Vagina (tissue), 2 donors: ENCODE results near the gene PRR5L. TPM values are rescaled to one million over a fixed set of nuclear protein-coding genes. Genes with fewer than 3 reads are reported as not detected.

Experiments used
- DNase-seq, 2 donors: peaks; one replicate each; pipeline ENCODE4 v3.0.0-alpha.2; 2017; ENCODE audit errors: extremely low spot score in 2 of 2
- H3K27ac ChIP-seq: fragments of 200-600 bp; sonication (generic); one replicate; pipeline ENCODE4 v1.5.1; 2019
- H3K27me3 ChIP-seq: fragments of 200-600 bp; sonication (generic); one replicate; pipeline ENCODE4 v1.5.1; 2019
- H3K36me3 ChIP-seq, 2 donors: fragments of 200-600 bp; sonication (generic); one replicate each; pipeline ENCODE4 v1.5.1; 2017 to 2019
- H3K4me1 ChIP-seq: fragments of 200-600 bp; sonication (generic); one replicate; pipeline ENCODE4 v1.5.1; 2019
- H3K4me3 ChIP-seq, 2 donors: fragments of 200-600 bp; sonication (generic); 1 replicate in 1 of 2; 2 replicates in 1 of 2; pipeline ENCODE4 v1.5.1; 2016 to 2019
- H3K9me3 ChIP-seq: fragments of 200-600 bp; sonication (generic); one replicate; pipeline ENCODE4 v1.5.1; 2019
- CTCF ChIP-seq, 3 experiments: fragments of 450-650 bp in 2 of 3; fragments of 200-600 bp in 1 of 3; sonication (generic) in 1 of 3; IDR thresholded peaks; one replicate each; pipeline ENCODE4 v1.5.1; 2017 to 2019; ENCODE audit warnings: antibody characterized with exemption in 3 of 3, mild to moderate bottlenecking in 2 of 3, moderate library complexity in 2 of 3
- POLR2A ChIP-seq, 2 donors: fragments of 450-650 bp; IDR thresholded peaks; one replicate each; pipeline ENCODE4 v1.6.1; 2017; ENCODE audit warnings: antibody characterized with exemption in 2 of 2, mild to moderate bottlenecking in 2 of 2, moderate library complexity in 2 of 2
- POLR2AphosphoS5 ChIP-seq, 2 donors: sonication (generic); formaldehyde crosslinking; IDR thresholded peaks; one replicate each; pipeline ENCODE4 v1.9.0; 2017; ENCODE audit warnings: antibody characterized with exemption in 2 of 2, mild to moderate bottlenecking in 2 of 2, low read depth in 1 of 2; ENCODE audit not compliant: insufficient read depth in 1 of 2
- intact Hi-C: fragments of 100-400 bp; cut with DNase I; formaldehyde crosslinking; loops from one replicate; pipeline ENCODE4 v1.15.1; 2023
- total RNA-seq: library from RNA; depleted of rRNA; stranded (reverse); fragments of >200 nt; gene quantifications from one replicate; pipeline ENCODE4 v1.2.3, GENCODE V29; 2016

The PRR5L gene
- total RNA-seq, 1 donor from 2014 or later = 27.5 TPM

GRCh38 chr11:36346562-36347383, 50.7 kb downstream of the PRR5L start:
- no peaks in the 10 kb centered on the region for H3K9me3 ChIP-seq
- DNase-seq = no peak
- H3K4me1 ChIP-seq = no peaks in the 10 kb centered on the region
- H3K27me3 ChIP-seq = no peaks in the 10 kb centered on the region
- no peak overlapping the region for H3K4me3 ChIP-seq
- H3K36me3 ChIP-seq = no peaks in the 10 kb centered on the region
- no peak for TF ChIP-seq CTCF (IDR thresholded peaks at IDR 0.05)
- intact Hi-C loops = no loop called here
- H3K27ac ChIP-seq = no peak overlapping the region

- TF ChIP-seq POLR2A (IDR thresholded peaks at IDR 0.05) (no peak), CTCF (IDR thresholded peaks at IDR 0.05) (no peak), POLR2AphosphoS5 (IDR thresholded peaks at IDR 0.05; ENCODE audit: insufficient read depth in 1 of 2, low read depth in 1 of 2) (no peak)
Measured at GRCh38 chr11:36347384-36347906, 51.4 kb downstream of the PRR5L start.

GRCh38 chr11:36349351-36350136, 53.5 kb downstream of the PRR5L start:
- intact Hi-C loops = no loop called here

More at GRCh38 chr11:36347384-36347906, 51.4 kb downstream of the PRR5L start:
- H3K9me3 ChIP-seq = no peaks in the 10 kb centered on the region
- H3K27me3 ChIP-seq = no peaks in the 10 kb centered on the region
- no peak overlapping the region for H3K4me3 ChIP-seq
- no peaks in the 10 kb centered on the region for H3K36me3 ChIP-seq
- no peak overlapping the region for H3K27ac ChIP-seq
- H3K4me1 ChIP-seq = no peaks in the 10 kb centered on the region
- no peak for DNase-seq
- intact Hi-C loops = no loop called here

GRCh38 chr11:36350137-36350513, 54.0 kb downstream of the PRR5L start:
- Histone ChIP-seq H3K36me3 (no peaks in the 10 kb centered on the region), H3K4me3 (no peak overlapping the region), H3K27me3 (no peaks in the 10 kb centered on the region), H3K4me1 (no peaks in the 10 kb centered on the region), H3K9me3 (no peaks in the 10 kb centered on the region), H3K27ac (no peak overlapping the region)
- no peak for TF ChIP-seq POLR2A (IDR thresholded peaks at IDR 0.05)
- TF ChIP-seq CTCF (IDR thresholded peaks at IDR 0.05) = no peak
- TF ChIP-seq POLR2AphosphoS5 (IDR thresholded peaks at IDR 0.05; ENCODE audit: insufficient read depth in 1 of 2, low read depth in 1 of 2) = no peak
- no peak for DNase-seq
- intact Hi-C loops = no loop called here

More at GRCh38 chr11:36349351-36350136, 53.5 kb downstream of the PRR5L start:
- Histone ChIP-seq H3K27ac (no peak overlapping the region), H3K4me1 (no peaks in the 10 kb centered on the region), H3K27me3 (no peaks in the 10 kb centered on the region), H3K9me3 (no peaks in the 10 kb centered on the region), H3K36me3 (no peaks in the 10 kb centered on the region), H3K4me3 (no peak overlapping the region)
- TF ChIP-seq CTCF (IDR thresholded peaks at IDR 0.05) (no peak), POLR2AphosphoS5 (IDR thresholded peaks at IDR 0.05; ENCODE audit: insufficient read depth in 1 of 2, low read depth in 1 of 2) (no peak), POLR2A (IDR thresholded peaks at IDR 0.05) (no peak)
- no peak for DNase-seq
